Breast epithelium (tissue), 4 donors: Measurements from ENCODE around the gene PLCL2. TPM values are rescaled to one million over a fixed set of nuclear protein-coding genes. Genes with fewer than 3 reads are reported as not detected.

Experiments used
- DNase-seq, 2 donors: peaks; one replicate each; pipeline ENCODE4 v3.0.0-alpha.2; 2019; ENCODE audit warnings: low spot score in 2 of 2
- H3K27ac ChIP-seq, 2 donors: fragments of 200-600 bp; sonication (generic) in 1 of 2; one replicate each; pipeline ENCODE4 v1.5.1; 2016 to 2019; ENCODE audit warnings: mild to moderate bottlenecking in 1 of 2
- H3K27me3 ChIP-seq, 2 donors: fragments of 200-600 bp; sonication (generic) in 1 of 2; one replicate each; pipeline versions ENCODE4 v1.5.1 to v1.6.0; 2017 to 2019; ENCODE audit warnings: control low read depth in 1 of 2, mild to moderate bottlenecking in 1 of 2
- H3K36me3 ChIP-seq: fragments of 200-600 bp; one replicate; pipeline ENCODE4 v1.5.1; 2019
- H3K4me1 ChIP-seq, 2 donors: fragments of 200-600 bp; sonication (generic); one replicate each; pipeline ENCODE4 v1.5.1; 2016 to 2019; ENCODE audit warnings: control low read depth in 1 of 2
- H3K4me3 ChIP-seq, 3 donors: fragments of 200-600 bp; sonication (generic); 1 replicate in 2 of 3; 2 replicates in 1 of 3; pipeline ENCODE4 v1.5.1; 2016 to 2019; ENCODE audit warnings: mild to moderate bottlenecking in 3 of 3, moderate library complexity in 2 of 3
- H3K9me3 ChIP-seq, 2 donors: fragments of 200-600 bp; sonication (generic) in 1 of 2; one replicate each; pipeline ENCODE4 v1.5.1; 2016 to 2019; ENCODE audit warnings: control low read depth in 1 of 2
- CTCF ChIP-seq, 3 donors: fragments of 450-650 bp; IDR thresholded peaks; one replicate each; pipeline ENCODE4 v1.5.1; 2016 to 2017; ENCODE audit warnings: antibody characterized with exemption in 3 of 3, mild to moderate bottlenecking in 3 of 3, moderate library complexity in 3 of 3
- POLR2A ChIP-seq: fragments of 450-650 bp; IDR thresholded peaks from one replicate; pipeline ENCODE4 v1.6.1; 2016; ENCODE audit warnings: antibody characterized with exemption, mild to moderate bottlenecking, moderate library complexity
- POLR2AphosphoS5 ChIP-seq, 3 donors: sonication (generic); formaldehyde crosslinking; IDR thresholded peaks; one replicate each; pipeline ENCODE4 v1.6.1; 2017; ENCODE audit warnings: antibody characterized with exemption in 3 of 3
- intact Hi-C: fragments of 100-400 bp; cut with DNase I; formaldehyde crosslinking; loops from one replicate; pipeline ENCODE4 v1.15.1; 2023; ENCODE audit warnings: low total_unique reads
- total RNA-seq, 3 donors: library from RNA; depleted of rRNA; stranded (reverse); fragments of >200 nt; gene quantifications; one replicate each; pipeline ENCODE4 v1.1.0, GENCODE V29; 2016

PLCL2 gene
- total RNA-seq, 3 donors from 2014 or later, result 7.8 to 21.9 (median 17.0) TPM

- TF ChIP-seq POLR2A (no peak), CTCF (IDR thresholded peaks at IDR 0.05) (no peak), POLR2AphosphoS5 (IDR thresholded peaks at IDR 0.05) (no peak)
- Histone ChIP-seq H3K4me1 (no peaks in the 10 kb centered on the region), H3K4me3 (no peak overlapping the region), H3K27me3 (no peaks in the 10 kb centered on the region), H3K27ac (no peak overlapping the region), H3K36me3 (no peaks in the 10 kb centered on the region), H3K9me3 (no peaks in the 10 kb centered on the region)
- intact Hi-C loops, result no loop called here
- no peak for DNase-seq
These were observed 45.3 kb upstream of the PLCL2 start for GRCh38 chr3:16839271-16840100.

- intact Hi-C loops, result no loop called here
- TF ChIP-seq CTCF (IDR thresholded peaks at IDR 0.05) (no peak), POLR2AphosphoS5 (IDR thresholded peaks at IDR 0.05) (no peak), POLR2A (no peak)
These were observed 44.7 kb upstream of the PLCL2 start for GRCh38 chr3:16840101-16840424.

GRCh38 chr3:16841041-16841753, 43.6 kb upstream of the PLCL2 start:
- no peaks in the 10 kb centered on the region for H3K27me3 ChIP-seq
- intact Hi-C loops, result no loop called here
- H3K27ac ChIP-seq, result no peak overlapping the region
- H3K36me3 ChIP-seq, result no peaks in the 10 kb centered on the region
- H3K4me3 ChIP-seq, result no peak overlapping the region
- no peaks in the 10 kb centered on the region for H3K9me3 ChIP-seq
- no peak for DNase-seq
- TF ChIP-seq POLR2AphosphoS5 (IDR thresholded peaks at IDR 0.05), result no peak
- no peak for TF ChIP-seq CTCF (IDR thresholded peaks at IDR 0.05)
- no peak for TF ChIP-seq POLR2A
- H3K4me1 ChIP-seq, result no peaks in the 10 kb centered on the region

More at GRCh38 chr3:16840101-16840424, 44.7 kb upstream of the PLCL2 start:
- Histone ChIP-seq H3K4me1 (no peaks in the 10 kb centered on the region), H3K9me3 (no peaks in the 10 kb centered on the region), H3K27ac (no peak overlapping the region), H3K27me3 (no peaks in the 10 kb centered on the region), H3K36me3 (no peaks in the 10 kb centered on the region), H3K4me3 (no peak overlapping the region)
- DNase-seq, result no peak

- no peak for DNase-seq
- intact Hi-C loops, result no loop called here
- H3K36me3 ChIP-seq, result no peaks in the 10 kb centered on the region
- H3K27me3 ChIP-seq, result no peaks in the 10 kb centered on the region
- no peaks in the 10 kb centered on the region for H3K9me3 ChIP-seq
- H3K27ac ChIP-seq, result no peak overlapping the region
- H3K4me3 ChIP-seq, result no peak overlapping the region
- no peak for TF ChIP-seq POLR2A
- no peak for TF ChIP-seq CTCF (IDR thresholded peaks at IDR 0.05)
- TF ChIP-seq POLR2AphosphoS5 (IDR thresholded peaks at IDR 0.05), result no peak
- no peaks in the 10 kb centered on the region for H3K4me1 ChIP-seq
These were observed 42.9 kb upstream of the PLCL2 start for GRCh38 chr3:16841904-16842271.
